RWPE1 (cell line): ENCODE results near the gene ZRANB3.

ENCODE experiments used
- CTCF ChIA-PET: fragments of 350-600 bp; sonication (Branson Sonifier 250); formaldehyde crosslinking; extraction: SDS; loops from one replicate; lab custom pipeline; 2021; lab: Yijun Ruan, JAX
- POLR2A ChIA-PET: fragments of 400-600 bp; formaldehyde crosslinking; extraction: SDS; loops from one replicate; lab custom pipeline; 2020; ENCODE audit warnings: antibody characterized with exemption; ENCODE audit not compliant: low non-redundant PET; lab: Yijun Ruan, JAX
- DNase-seq: peaks from one replicate; pipeline ENCODE4 v3.0.0; 2012; ENCODE audit warnings: low spot score
- H3K27ac ChIP-seq: fragments of 450-650 bp; 2 replicates; pipeline ENCODE4 v1.5.1; 2017
- CTCF ChIP-seq: fragments of 450-650 bp; conservative IDR thresholded peaks from 2 replicates; pipeline ENCODE4 v1.5.1; 2017; ENCODE audit warnings: low read depth, mild to moderate bottlenecking

ZRANB3 gene

DNA sequence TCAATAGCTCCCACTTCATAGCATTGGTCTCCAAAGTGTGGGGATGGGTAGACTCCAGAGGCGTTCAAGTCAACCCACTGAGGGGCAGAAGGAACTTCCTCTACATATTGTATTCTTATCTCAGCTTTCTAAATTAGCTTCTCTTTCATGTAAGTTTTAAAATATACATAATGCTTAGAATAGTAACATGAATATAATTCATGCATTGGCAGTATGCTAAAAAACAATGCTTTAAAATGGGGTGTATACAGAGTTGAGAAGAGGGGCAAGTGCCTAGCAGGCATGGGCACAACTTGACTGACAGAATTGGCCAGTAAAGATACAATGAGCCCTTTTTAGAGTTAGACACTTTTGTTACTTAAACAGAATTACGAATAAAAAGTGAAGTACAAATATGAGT, 212.2 kb downstream of the ZRANB3 start:
- ChIA-PET CTCF (interaction anchor here (0.6 kb wide), 1 partner anchor 28 kb away, joined by 6 read pairs; no protein-coding TSS in a partner anchor), POLR2A (interaction anchor here (0.6 kb wide), 1 partner anchor 11 kb away, joined by 5 read pairs; no protein-coding TSS in a partner anchor)
- no peak for DNase-seq
- H3K27ac ChIP-seq, result no peak overlapping the region
- no peak for TF ChIP-seq CTCF

GRCh38 chr2:135317375-135317774, 213.6 kb downstream of the ZRANB3 start:
- H3K27ac ChIP-seq, result no peak overlapping the region
- TF ChIP-seq CTCF, result no peak
- CTCF ChIA-PET, result no interaction called here
- POLR2A ChIA-PET, result no interaction called here
- DNase-seq, result no peak

GRCh38 chr2:135311962-135312361, 219.1 kb downstream of the ZRANB3 start:
- no peak overlapping the region for H3K27ac ChIP-seq
- DNase-seq, result no peak
- POLR2A ChIA-PET, result no interaction called here
- TF ChIP-seq CTCF, result no peak
- CTCF ChIA-PET, result interaction anchor here (0.6 kb wide), 1 partner anchor 153 kb away, joined by 3 read pairs; no protein-coding TSS in a partner anchor

GRCh38 chr2:135311268-135311667, 219.8 kb downstream of the ZRANB3 start:
- POLR2A ChIA-PET, result no interaction called here
- TF ChIP-seq CTCF, result no peak
- H3K27ac ChIP-seq, result no peak overlapping the region
- CTCF ChIA-PET, result interaction anchor here (0.6 kb wide), 1 partner anchor 154 kb away, joined by 3 read pairs; no protein-coding TSS in a partner anchor
- DNase-seq, result no peak

- DNase-seq, result no peak
- ChIA-PET CTCF (no interaction called here), POLR2A (no interaction called here)
- no peak overlapping the region for H3K27ac ChIP-seq
- no peak for TF ChIP-seq CTCF
These were observed 226.3 kb downstream of the ZRANB3 start for GRCh38 chr2:135304694-135305093.

DNA sequence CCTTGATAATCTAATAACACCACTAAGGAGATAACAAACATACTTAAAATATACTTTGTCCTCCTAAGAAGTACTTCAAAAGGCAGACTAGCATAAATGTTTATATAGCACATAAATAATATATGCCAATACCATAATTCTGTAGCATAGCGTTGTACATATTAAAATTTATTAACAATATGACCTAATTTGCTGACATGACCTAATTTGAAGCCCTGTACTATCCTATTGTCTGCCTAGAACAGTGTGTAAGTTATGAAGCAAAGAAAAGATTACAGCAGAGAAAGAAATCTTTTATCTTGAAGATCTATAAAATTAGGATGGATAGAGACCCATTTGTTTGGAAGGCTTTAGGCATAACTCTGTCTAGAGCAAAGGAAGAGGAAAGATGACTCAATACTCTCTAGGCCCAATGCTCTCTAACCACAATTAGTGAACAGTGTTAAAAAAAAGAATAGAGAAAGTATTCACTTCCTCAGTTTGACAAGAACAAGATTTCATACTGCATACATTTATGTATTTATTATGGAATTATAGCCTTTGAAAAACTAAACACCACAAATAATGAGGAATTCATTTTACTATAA, 231.3 kb downstream of the ZRANB3 start:
- POLR2A ChIA-PET, result no interaction called here
- no peak for DNase-seq
- no peak for TF ChIP-seq CTCF
- CTCF ChIA-PET, result no interaction called here
- H3K27ac ChIP-seq, result no peak overlapping the region
